ENCODE results near the gene ATP9B. TPM values are rescaled to one million over a fixed set of nuclear protein-coding genes. Genes with fewer than 3 reads are reported as not detected.

The ATP9B gene
- total and polyA plus RNA-seq, 10 of the 15 experiments (the other 5 are each of a cell fraction or from before 2014, with no cell fraction given) = 0.74 to 20.7 (median 12.9) TPM

- TF ChIP-seq ESRRA (IDR thresholded peaks at IDR 0.05; ENCODE audit: low read length) (no peak), ATF2 (IDR thresholded peaks at IDR 0.05; ENCODE audit: low read length) (no peak), CEBPB (IDR thresholded peaks at IDR 0.05; ENCODE audit: borderline replicate concordance in 1 of 2, low read depth in 2 of 2, low read length in 2 of 2) (peak in 1 of 2 experiments; percentile 38; a peak in 1 of 4 replicates), SREBF2 (IDR thresholded peaks at IDR 0.05; ENCODE audit: low read length) (no peak), MLLT1 (IDR thresholded peaks at IDR 0.05) (0 out of 2 replicates have a peak, but pooled peaks have one; percentile 24), ZNF592 (IDR thresholded peaks at IDR 0.05) (0 out of 2 replicates have a peak, but pooled peaks have one; percentile 30), SMARCA5 (IDR thresholded peaks at IDR 0.05) (no peak), RELB (IDR thresholded peaks at IDR 0.05; ENCODE audit: low read depth) (peak; percentile 64), PBX3 (IDR thresholded peaks at IDR 0.05; ENCODE audit: insufficient replicate concordance, low read depth, low read length) (no peak), HDAC2 (IDR thresholded peaks at IDR 0.05) (no peak), ZBTB40 (IDR thresholded peaks at IDR 0.05; ENCODE audit: borderline replicate concordance) (peak; percentile 82), LARP7 (IDR thresholded peaks at IDR 0.05) (no peak), POLR2AphosphoS5 (IDR thresholded peaks at IDR 0.05; ENCODE audit: low read length) (peak; percentile 72), WRNIP1 (IDR thresholded peaks at IDR 0.05; ENCODE audit: borderline replicate concordance, low read depth, low read length) (no peak)
These were observed 336.8 kb downstream of the ATP9B start (continued) for GRCh38 chr18:79405781-79406575.
